HEK293 (cell line): ENCODE measurements around the gene TTC33.

ENCODE experiments used
- PRDM10 ChIP-seq: fragments of 450-650 bp; formaldehyde crosslinking; IDR thresholded peaks from 2 replicates; pipeline ENCODE4 v1.5.1; 2016; ENCODE audit warnings: missing biosample characterization, missing genetic modification characterization
- PRDM6 ChIP-seq: fragments of 450-650 bp; formaldehyde crosslinking; IDR thresholded peaks from 2 replicates; pipeline ENCODE4 v1.5.1; 2017; ENCODE audit warnings: missing biosample characterization, missing genetic modification characterization
- RBAK ChIP-seq: fragments of 450-650 bp; formaldehyde crosslinking; IDR thresholded peaks from 2 replicates; pipeline ENCODE4 v1.5.1; 2016; ENCODE audit warnings: missing biosample characterization, missing genetic modification characterization
- SALL2 ChIP-seq: fragments of 450-650 bp; formaldehyde crosslinking; IDR thresholded peaks from 2 replicates; pipeline ENCODE4 v1.5.0; 2017; ENCODE audit warnings: missing biosample characterization, mild to moderate bottlenecking, missing genetic modification characterization, borderline replicate concordance
- SETDB1 ChIP-seq: IDR thresholded peaks from one replicate; pipeline ENCODE4 v1.6.1; 2017; ENCODE audit warnings: mild to moderate bottlenecking, low read length, moderate library complexity, mixed read lengths; ENCODE audit not compliant: insufficient read length
- ZBTB1 ChIP-seq: fragments of 450-650 bp; formaldehyde crosslinking; IDR thresholded peaks from 2 replicates; pipeline ENCODE4 v1.5.1; 2016; ENCODE audit warnings: missing biosample characterization, missing genetic modification characterization
- ZBTB7A ChIP-seq: fragments of 450-650 bp; formaldehyde crosslinking; IDR thresholded peaks from 2 replicates; pipeline ENCODE4 v1.5.1; 2016; ENCODE audit warnings: low read depth, missing biosample characterization, missing genetic modification characterization
- ZFHX2 ChIP-seq: fragments of 450-650 bp; formaldehyde crosslinking; conservative IDR thresholded peaks from 2 replicates; pipeline ENCODE4 v1.5.1; 2016; ENCODE audit warnings: missing biosample characterization, missing genetic modification characterization
- ZFP41 ChIP-seq: fragments of 450-650 bp; formaldehyde crosslinking; IDR thresholded peaks from 2 replicates; pipeline ENCODE4 v1.5.1; 2016; ENCODE audit warnings: missing biosample characterization, missing genetic modification characterization, borderline replicate concordance
- ZNF140 ChIP-seq: fragments of 450-650 bp; formaldehyde crosslinking; IDR thresholded peaks from 2 replicates; pipeline ENCODE4 v1.5.1; 2016; ENCODE audit warnings: missing biosample characterization, missing genetic modification characterization
- ZNF175 ChIP-seq: fragments of 450-650 bp; formaldehyde crosslinking; IDR thresholded peaks from 2 replicates; pipeline ENCODE4 v1.5.1; 2016; ENCODE audit warnings: missing biosample characterization, missing genetic modification characterization
- ZNF18 ChIP-seq: fragments of 450-650 bp; formaldehyde crosslinking; IDR thresholded peaks from 2 replicates; pipeline ENCODE4 v1.5.1; 2016; ENCODE audit warnings: missing biosample characterization, missing genetic modification characterization
- ZNF202 ChIP-seq: fragments of 450-650 bp; formaldehyde crosslinking; IDR thresholded peaks from 2 replicates; pipeline ENCODE4 v1.5.1; 2016; ENCODE audit warnings: missing biosample characterization, missing genetic modification characterization, borderline replicate concordance
- ZNF23 ChIP-seq: fragments of 450-650 bp; formaldehyde crosslinking; IDR thresholded peaks from 2 replicates; pipeline ENCODE4 v1.5.1; 2016; ENCODE audit warnings: missing biosample characterization, missing genetic modification characterization, borderline replicate concordance
- ZNF239 ChIP-seq: fragments of 450-650 bp; formaldehyde crosslinking; IDR thresholded peaks from 2 replicates; pipeline ENCODE4 v1.5.1; 2016; ENCODE audit warnings: missing biosample characterization, missing genetic modification characterization
- ZNF324 ChIP-seq: fragments of 450-650 bp; formaldehyde crosslinking; IDR thresholded peaks from 2 replicates; pipeline ENCODE4 v1.5.1; 2016; ENCODE audit warnings: missing biosample characterization, missing genetic modification characterization
- ZNF366 ChIP-seq: fragments of 450-650 bp; formaldehyde crosslinking; conservative IDR thresholded peaks from 2 replicates; pipeline ENCODE4 v1.5.1; 2016; ENCODE audit warnings: missing biosample characterization, missing genetic modification characterization
- ZNF37A ChIP-seq: fragments of 450-650 bp; IDR thresholded peaks from 2 replicates; pipeline ENCODE4 v1.5.1; 2018; ENCODE audit warnings: missing biosample characterization, missing genetic modification characterization
- ZNF48 ChIP-seq: fragments of 450-650 bp; formaldehyde crosslinking; IDR thresholded peaks from 2 replicates; pipeline ENCODE4 v1.5.1; 2016; ENCODE audit warnings: missing biosample characterization, missing genetic modification characterization
- ZNF510 ChIP-seq: fragments of 450-650 bp; formaldehyde crosslinking; IDR thresholded peaks from 2 replicates; pipeline ENCODE4 v1.5.1; 2018; ENCODE audit warnings: mild to moderate bottlenecking, missing genetic modification characterization, missing biosample characterization; ENCODE audit not compliant: insufficient replicate concordance
- ZNF513 ChIP-seq: fragments of 450-650 bp; IDR thresholded peaks from 2 replicates; pipeline ENCODE4 v1.5.1; 2018; ENCODE audit warnings: missing biosample characterization, missing genetic modification characterization
- ZNF558 ChIP-seq: fragments of 450-650 bp; formaldehyde crosslinking; IDR thresholded peaks from 2 replicates; pipeline ENCODE4 v1.5.1; 2016; ENCODE audit warnings: missing biosample characterization, missing genetic modification characterization
- ZNF585B ChIP-seq: fragments of 450-650 bp; formaldehyde crosslinking; IDR thresholded peaks from 2 replicates; pipeline ENCODE4 v1.5.1; 2016; ENCODE audit warnings: missing biosample characterization, missing genetic modification characterization
- ZNF621 ChIP-seq: fragments of 450-650 bp; formaldehyde crosslinking; IDR thresholded peaks from 2 replicates; pipeline ENCODE4 v1.5.1; 2017; ENCODE audit warnings: missing biosample characterization, missing genetic modification characterization
- ZNF623 ChIP-seq: fragments of 450-650 bp; formaldehyde crosslinking; IDR thresholded peaks from 2 replicates; pipeline ENCODE4 v1.5.1; 2016; ENCODE audit warnings: missing biosample characterization, missing genetic modification characterization
- ZNF624 ChIP-seq: fragments of 450-650 bp; formaldehyde crosslinking; IDR thresholded peaks from 2 replicates; pipeline ENCODE4 v1.5.1; 2017; ENCODE audit warnings: missing biosample characterization, missing genetic modification characterization
- ZNF692 ChIP-seq: fragments of 450-650 bp; formaldehyde crosslinking; IDR thresholded peaks from 2 replicates; pipeline ENCODE4 v1.5.1; 2016; ENCODE audit warnings: missing biosample characterization, missing genetic modification characterization
- ZNF747 ChIP-seq: fragments of 450-650 bp; formaldehyde crosslinking; IDR thresholded peaks from 2 replicates; pipeline ENCODE4 v1.5.1; 2016; ENCODE audit warnings: missing biosample characterization, missing genetic modification characterization
- ZNF837 ChIP-seq: fragments of 450-650 bp; formaldehyde crosslinking; IDR thresholded peaks from 2 replicates; pipeline ENCODE4 v1.5.1; 2016; ENCODE audit warnings: missing biosample characterization, missing genetic modification characterization
- ZSCAN23 ChIP-seq: fragments of 450-650 bp; formaldehyde crosslinking; IDR thresholded peaks from 2 replicates; pipeline ENCODE4 v1.5.1; 2016; ENCODE audit warnings: missing biosample characterization, missing genetic modification characterization
- ZXDB ChIP-seq: fragments of 450-650 bp; formaldehyde crosslinking; IDR thresholded peaks from 2 replicates; pipeline ENCODE4 v1.5.1; 2016; ENCODE audit warnings: missing biosample characterization, missing genetic modification characterization

Gene TTC33

GRCh38 chr5:40797273-40798011, 41.7 kb upstream of the TTC33 start (continued):
- peak; percentile 51; the same call in 1 of the 2 replicates for TF ChIP-seq ZNF692 (tag by site-specific recombination)
- TF ChIP-seq SETDB1: no peak
- TF ChIP-seq ZBTB1 (tag by site-specific recombination): no peak
- TF ChIP-seq ZNF624 (tag by site-specific recombination): no peak
- TF ChIP-seq ZNF513: no peak
- no peak for TF ChIP-seq ZBTB7A (tag by site-specific recombination)
- no peak for TF ChIP-seq ZNF747
- TF ChIP-seq ZNF585B (tag by site-specific recombination): 0 out of 2 replicates have a peak, but pooled peaks have one; percentile 2
- TF ChIP-seq PRDM6 (tag by site-specific recombination): peak; percentile 64
- no peak for TF ChIP-seq ZNF48 (tag by site-specific recombination)
- TF ChIP-seq ZNF175 (tag by site-specific recombination): no peak
- TF ChIP-seq ZNF621 (tag by site-specific recombination): no peak
- TF ChIP-seq ZNF558 (tag by site-specific recombination): peak; percentile 48; the same call in 1 of the 2 replicates
- no peak for TF ChIP-seq PRDM10 (tag by site-specific recombination)
- TF ChIP-seq ZNF37A: no peak
- TF ChIP-seq ZNF366 (tag by site-specific recombination): no peak
- TF ChIP-seq ZNF510: no peak
- TF ChIP-seq ZNF623 (tag by site-specific recombination): no peak
- no peak for TF ChIP-seq ZFP41 (tag by site-specific recombination)
- TF ChIP-seq ZNF837 (tag by site-specific recombination): no peak
- no peak for TF ChIP-seq ZNF23 (tag by site-specific recombination)
- no peak for TF ChIP-seq SALL2 (tag by site-specific recombination)
- TF ChIP-seq ZNF239 (tag by site-specific recombination): no peak
- TF ChIP-seq ZNF140 (tag by site-specific recombination): no peak
- TF ChIP-seq ZNF18: no peak
- TF ChIP-seq ZNF324 (tag by site-specific recombination): no peak
- peak; percentile 43; the same call in 1 of the 2 replicates for TF ChIP-seq ZFHX2 (tag by site-specific recombination)
- no peak for TF ChIP-seq ZSCAN23 (tag by site-specific recombination)
- peak; percentile 89 for TF ChIP-seq ZXDB (tag by site-specific recombination)
- no peak for TF ChIP-seq ZNF202 (tag by site-specific recombination)
- no peak for TF ChIP-seq RBAK
